Panc1 (cell line): ENCODE measurements around the gene THBS4.

ENCODE experiments used
- POLR2AphosphoS5 ChIP-seq: IDR thresholded peaks from 2 replicates; pipeline ENCODE4 v1.6.1; 2012; ENCODE audit warnings: mild to moderate bottlenecking, low read depth, low read length, moderate library complexity
- TF ChIP-seq, protein P1 (sequence below): fragments of 450-650 bp; IDR thresholded peaks from 2 replicates; pipeline ENCODE4 v1.5.1; 2017; ENCODE audit warnings: mild to moderate bottlenecking

DNA sequence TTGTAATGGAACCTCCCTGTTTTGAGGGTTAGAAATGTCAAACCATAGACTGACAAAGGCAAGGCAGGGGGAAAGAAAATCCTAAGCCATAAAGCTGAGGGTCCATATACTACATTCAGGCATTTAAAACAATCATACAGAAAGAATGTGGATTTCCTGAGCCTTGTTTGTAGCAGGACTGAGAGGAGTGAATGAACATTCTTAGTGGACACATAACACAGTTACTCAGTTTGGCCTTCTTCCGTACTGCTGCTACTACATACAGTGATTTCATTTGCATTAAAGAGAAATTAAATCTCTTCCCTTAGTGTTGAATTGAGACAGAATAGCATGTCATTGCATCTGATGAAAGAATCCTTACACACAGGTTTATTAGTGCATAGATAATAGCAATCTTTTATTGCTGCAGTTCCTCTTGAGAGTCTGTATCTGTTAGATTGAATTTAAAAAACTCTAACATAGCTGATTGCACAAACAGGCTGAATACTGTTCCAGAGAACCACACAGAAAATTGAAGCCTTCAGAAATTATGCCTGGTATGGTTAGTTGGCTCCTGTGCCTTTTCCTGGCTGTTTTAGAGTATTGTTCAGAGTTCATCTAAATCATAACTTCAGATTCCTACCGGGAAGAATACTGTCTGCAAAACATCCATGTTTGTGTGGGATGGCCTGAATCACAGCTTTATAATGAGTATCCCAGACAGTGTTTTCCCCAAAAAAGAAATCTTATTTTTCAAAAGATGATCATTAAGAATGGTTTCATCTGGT, 42.1 kb upstream of the THBS4 start:
- no peak for TF ChIP-seq POLR2AphosphoS5
- TF ChIP-seq, protein P1, sequence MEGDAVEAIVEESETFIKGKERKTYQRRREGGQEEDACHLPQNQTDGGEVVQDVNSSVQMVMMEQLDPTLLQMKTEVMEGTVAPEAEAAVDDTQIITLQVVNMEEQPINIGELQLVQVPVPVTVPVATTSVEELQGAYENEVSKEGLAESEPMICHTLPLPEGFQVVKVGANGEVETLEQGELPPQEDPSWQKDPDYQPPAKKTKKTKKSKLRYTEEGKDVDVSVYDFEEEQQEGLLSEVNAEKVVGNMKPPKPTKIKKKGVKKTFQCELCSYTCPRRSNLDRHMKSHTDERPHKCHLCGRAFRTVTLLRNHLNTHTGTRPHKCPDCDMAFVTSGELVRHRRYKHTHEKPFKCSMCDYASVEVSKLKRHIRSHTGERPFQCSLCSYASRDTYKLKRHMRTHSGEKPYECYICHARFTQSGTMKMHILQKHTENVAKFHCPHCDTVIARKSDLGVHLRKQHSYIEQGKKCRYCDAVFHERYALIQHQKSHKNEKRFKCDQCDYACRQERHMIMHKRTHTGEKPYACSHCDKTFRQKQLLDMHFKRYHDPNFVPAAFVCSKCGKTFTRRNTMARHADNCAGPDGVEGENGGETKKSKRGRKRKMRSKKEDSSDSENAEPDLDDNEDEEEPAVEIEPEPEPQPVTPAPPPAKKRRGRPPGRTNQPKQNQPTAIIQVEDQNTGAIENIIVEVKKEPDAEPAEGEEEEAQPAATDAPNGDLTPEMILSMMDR = no peak
